DND-41 (cell line): Measurements from ENCODE around the gene ARHGEF7.

Experiments used
- EZH2 ChIP-seq: IDR thresholded peaks from 3 replicates; pipeline ENCODE4 v1.6.1; 2012; ENCODE audit warnings: borderline replicate concordance, low read depth, mild to moderate bottlenecking, moderate library complexity, low read length, inconsistent platforms; ENCODE audit not compliant: severe bottlenecking
- TF ChIP-seq, protein P1 (sequence below): IDR thresholded peaks from 2 replicates; pipeline ENCODE4 v1.5.1; 2012; ENCODE audit warnings: borderline replicate concordance, low read length, moderate library complexity, mild to moderate bottlenecking; ENCODE audit not compliant: poor library complexity, severe bottlenecking; ENCODE audit errors: extremely low read depth

DNA sequence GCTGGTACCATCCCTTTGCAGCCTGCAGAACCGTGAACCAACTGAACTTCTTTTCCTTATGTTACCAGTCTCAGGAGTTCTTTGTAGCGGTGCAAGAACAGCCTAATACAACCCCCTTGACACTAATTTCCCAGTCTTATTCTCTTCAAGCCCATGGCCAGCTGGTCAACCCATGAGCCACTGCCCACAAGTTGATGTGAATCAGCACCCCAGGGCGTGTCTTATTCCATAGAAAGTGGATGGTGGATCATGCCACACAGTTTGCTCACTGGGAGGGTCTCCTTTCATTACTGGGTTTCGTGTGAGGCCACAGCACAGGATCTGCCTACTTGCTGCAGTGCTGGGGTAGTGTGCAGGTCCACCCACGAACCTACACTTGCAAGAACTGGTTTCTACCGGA is 232.3 kb downstream of the ARHGEF7 start:
- TF ChIP-seq EZH2: no peak
- TF ChIP-seq, protein P1, sequence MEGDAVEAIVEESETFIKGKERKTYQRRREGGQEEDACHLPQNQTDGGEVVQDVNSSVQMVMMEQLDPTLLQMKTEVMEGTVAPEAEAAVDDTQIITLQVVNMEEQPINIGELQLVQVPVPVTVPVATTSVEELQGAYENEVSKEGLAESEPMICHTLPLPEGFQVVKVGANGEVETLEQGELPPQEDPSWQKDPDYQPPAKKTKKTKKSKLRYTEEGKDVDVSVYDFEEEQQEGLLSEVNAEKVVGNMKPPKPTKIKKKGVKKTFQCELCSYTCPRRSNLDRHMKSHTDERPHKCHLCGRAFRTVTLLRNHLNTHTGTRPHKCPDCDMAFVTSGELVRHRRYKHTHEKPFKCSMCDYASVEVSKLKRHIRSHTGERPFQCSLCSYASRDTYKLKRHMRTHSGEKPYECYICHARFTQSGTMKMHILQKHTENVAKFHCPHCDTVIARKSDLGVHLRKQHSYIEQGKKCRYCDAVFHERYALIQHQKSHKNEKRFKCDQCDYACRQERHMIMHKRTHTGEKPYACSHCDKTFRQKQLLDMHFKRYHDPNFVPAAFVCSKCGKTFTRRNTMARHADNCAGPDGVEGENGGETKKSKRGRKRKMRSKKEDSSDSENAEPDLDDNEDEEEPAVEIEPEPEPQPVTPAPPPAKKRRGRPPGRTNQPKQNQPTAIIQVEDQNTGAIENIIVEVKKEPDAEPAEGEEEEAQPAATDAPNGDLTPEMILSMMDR: no peak
